HepG2 (cell line): ENCODE measurements around the gene PDE5A. TPM values are rescaled to one million over a fixed set of nuclear protein-coding genes. Genes with fewer than 3 reads are reported as not detected.
A peak's percentile ranks its signal among the peaks of the same experiment; 100 is the strongest.

Experiments
- ATF3 ChIP-seq: sonication (generic); formaldehyde crosslinking; IDR thresholded peaks from 2 replicates; pipeline ENCODE4 v1.4.0; 2020; ENCODE audit warnings: missing genetic modification reagents
- BATF2 ChIP-seq: sonication (generic); formaldehyde crosslinking; IDR thresholded peaks from 2 replicates; pipeline ENCODE4 v1.8.0; 2022; ENCODE audit warnings: mild to moderate bottlenecking, missing genetic modification reagents, moderate library complexity
- CCDC6 ChIP-seq: sonication (generic); formaldehyde crosslinking; IDR thresholded peaks from 2 replicates; pipeline ENCODE4 v1.8.1; 2022; ENCODE audit warnings: mild to moderate bottlenecking, missing genetic modification reagents, moderate library complexity
- JARID2 ChIP-seq: sonication (generic); formaldehyde crosslinking; IDR thresholded peaks from 2 replicates; pipeline ENCODE4 v1.8.1; 2023; ENCODE audit warnings: missing genetic modification reagents, inconsistent platforms; ENCODE audit not compliant: insufficient replicate concordance
- SMAD3 ChIP-seq: sonication (generic); formaldehyde crosslinking; IDR thresholded peaks from 2 replicates; pipeline ENCODE4 v1.4.0; 2020; ENCODE audit warnings: missing genetic modification reagents
- SNAI1 ChIP-seq: sonication (generic); formaldehyde crosslinking; IDR thresholded peaks from 2 replicates; pipeline ENCODE4 v1.5.0; 2020; ENCODE audit warnings: mild to moderate bottlenecking, missing genetic modification reagents, borderline replicate concordance
- SNAPC4 ChIP-seq: sonication (generic); formaldehyde crosslinking; IDR thresholded peaks from 2 replicates; pipeline ENCODE4 v1.4.0; 2020; ENCODE audit warnings: mild to moderate bottlenecking, missing genetic modification reagents
- SOX13 ChIP-seq, 3 experiments: fragments of 450-650 bp in 1 of 3; sonication (generic) in 1 of 3; formaldehyde crosslinking in 1 of 3; IDR thresholded peaks in 2 of 3; conservative IDR thresholded peaks in 1 of 3; 2 replicates each; pipeline versions ENCODE4 v1.5.0 to v1.6.1; 2016 to 2020; ENCODE audit warnings: antibody characterized with exemption in 1 of 3, mild to moderate bottlenecking in 1 of 3, missing compliant biosample characterization in 1 of 3, missing genetic modification reagents in 1 of 3, moderate library complexity in 1 of 3
- SOX6 ChIP-seq, 2 experiments: fragments of 450-650 bp in 1 of 2; sonication (generic) in 1 of 2; formaldehyde crosslinking in 1 of 2; IDR thresholded peaks; 2 replicates each; pipeline versions ENCODE4 v1.4.0 to v1.6.1; 2017 to 2020; ENCODE audit warnings: antibody characterized with exemption in 1 of 2, mild to moderate bottlenecking in 1 of 2, missing genetic modification reagents in 1 of 2
- ZBTB1 ChIP-seq: sonication (generic); formaldehyde crosslinking; IDR thresholded peaks from 2 replicates; pipeline ENCODE4 v1.4.0; 2020; ENCODE audit warnings: missing genetic modification reagents, borderline replicate concordance
- ZBTB7B ChIP-seq: sonication (generic); formaldehyde crosslinking; IDR thresholded peaks from 2 replicates; pipeline ENCODE4 v1.4.0; 2020; ENCODE audit warnings: missing genetic modification reagents
- ZC3H4 ChIP-seq: sonication (generic); formaldehyde crosslinking; IDR thresholded peaks from 2 replicates; pipeline ENCODE4 v1.4.0; 2020; ENCODE audit warnings: missing genetic modification reagents, borderline replicate concordance
- ZNF550 ChIP-seq: sonication (generic); formaldehyde crosslinking; IDR thresholded peaks from 2 replicates; pipeline ENCODE4 v1.4.0; 2020; ENCODE audit warnings: mild to moderate bottlenecking, missing genetic modification reagents, borderline replicate concordance
- ZNF558 ChIP-seq: sonication (generic); formaldehyde crosslinking; IDR thresholded peaks from 2 replicates; pipeline ENCODE4 v1.9.0; 2022; ENCODE audit warnings: mild to moderate bottlenecking, missing genetic modification reagents, borderline replicate concordance
- polyA plus RNA-seq, 8 experiments: library from polyadenylated mRNA; depleted of rRNA in 3 of 8; stranded (reverse) in 7 of 8; unstranded in 1 of 8; fragments of >200 nt; fragmentation: Illumina TruSeq in 4 of 8; extraction: Trizol in 4 of 8; gene quantifications; 2 replicates each; pipeline versions ENCODE4 v1.2.1 to v1.2.3, GENCODE V29; 2011 to 2016; ENCODE audit warnings: low read depth in 4 of 8, missing spikeins in 1 of 8, mixed read lengths in 1 of 8; ENCODE audit not compliant: insufficient read depth in 1 of 8
- total RNA-seq, 5 experiments: library from RNA; depleted of rRNA; stranded (reverse); fragments of >200 nt; fragmentation: Illumina TruSeq; extraction: Trizol; gene quantifications; 2 replicates each; pipeline ENCODE4 v1.2.3, GENCODE V29; 2016; ENCODE audit warnings: low read depth in 1 of 5
- TF ChIP-seq, protein P1 (sequence below), 2 experiments: sonication (generic) in 1 of 2; formaldehyde crosslinking in 1 of 2; IDR thresholded peaks; 2 replicates each; pipeline versions ENCODE4 v1.4.0 to v1.6.1; 2016 to 2020; ENCODE audit warnings: borderline replicate concordance in 1 of 2, low read depth in 1 of 2, mild to moderate bottlenecking in 1 of 2, missing genetic modification reagents in 1 of 2

The PDE5A gene
- total and polyA plus RNA-seq, 2 of the 13 experiments (the other 11 are each of a cell fraction or from before 2014, with no cell fraction given), result 0.22 to 0.44 TPM

DNA sequence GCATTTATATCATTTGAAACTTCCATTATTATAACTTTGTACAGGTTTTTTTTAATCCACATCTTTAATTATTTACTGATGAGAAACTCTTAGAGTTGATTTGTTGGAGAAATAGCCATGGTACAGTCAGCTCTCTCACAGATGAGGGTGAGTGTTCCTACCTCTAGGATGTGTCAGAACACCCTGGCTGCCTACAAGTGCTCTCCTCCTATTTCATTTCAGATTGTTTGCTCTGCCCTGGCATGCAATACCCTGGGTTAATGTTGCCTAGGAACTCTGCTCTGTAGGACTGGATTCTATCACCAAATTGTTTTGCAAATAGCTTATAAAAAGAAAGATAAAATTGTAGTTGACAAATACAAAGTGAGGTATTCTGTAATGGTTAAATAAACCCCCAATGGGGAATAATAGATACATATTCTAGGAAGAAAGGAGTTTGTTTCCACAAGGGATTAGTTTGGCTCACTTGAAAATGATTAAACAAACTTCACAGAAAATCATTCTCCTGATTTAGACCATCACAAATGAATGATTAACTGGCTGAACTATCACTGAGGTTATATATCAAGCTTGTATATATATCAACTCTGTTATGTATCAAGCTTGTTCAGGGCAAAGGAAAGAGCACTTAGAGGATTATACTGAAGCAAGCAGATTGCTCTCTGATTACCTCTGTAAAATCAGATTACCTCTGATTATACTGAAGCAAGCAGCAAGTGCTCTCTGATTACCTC is 150.0 kb downstream of the PDE5A start (continued):
- TF ChIP-seq SNAPC4 (CRISPR knock-in tag) (no peak), CCDC6 (CRISPR knock-in tag) (no peak), SOX13 (IDR thresholded peaks at IDR 0.05) (no peak), SOX13 (CRISPR knock-in tag; conservative IDR thresholded peaks at IDR 0.05 in 1 of 2, IDR thresholded peaks at IDR 0.05 in 1 of 2) (peak in 1 of 2 experiments; percentile 80; a peak in 2 of 4 replicates), BATF2 (CRISPR knock-in tag) (no peak), SMAD3 (CRISPR knock-in tag) (no peak), ZNF550 (CRISPR knock-in tag) (no peak), ZC3H4 (CRISPR knock-in tag) (no peak), ZNF558 (no peak), SOX6 (IDR thresholded peaks at IDR 0.05) (no peak), SOX6 (CRISPR knock-in tag; IDR thresholded peaks at IDR 0.05) (peak; percentile 23; the same call in 1 of the 2 replicates), SNAI1 (no peak), ZBTB7B (CRISPR knock-in tag) (no peak), JARID2 (CRISPR knock-in tag) (no peak), ATF3 (CRISPR knock-in tag) (no peak), ZBTB1 (CRISPR knock-in tag) (no peak)
- TF ChIP-seq, protein P1, sequence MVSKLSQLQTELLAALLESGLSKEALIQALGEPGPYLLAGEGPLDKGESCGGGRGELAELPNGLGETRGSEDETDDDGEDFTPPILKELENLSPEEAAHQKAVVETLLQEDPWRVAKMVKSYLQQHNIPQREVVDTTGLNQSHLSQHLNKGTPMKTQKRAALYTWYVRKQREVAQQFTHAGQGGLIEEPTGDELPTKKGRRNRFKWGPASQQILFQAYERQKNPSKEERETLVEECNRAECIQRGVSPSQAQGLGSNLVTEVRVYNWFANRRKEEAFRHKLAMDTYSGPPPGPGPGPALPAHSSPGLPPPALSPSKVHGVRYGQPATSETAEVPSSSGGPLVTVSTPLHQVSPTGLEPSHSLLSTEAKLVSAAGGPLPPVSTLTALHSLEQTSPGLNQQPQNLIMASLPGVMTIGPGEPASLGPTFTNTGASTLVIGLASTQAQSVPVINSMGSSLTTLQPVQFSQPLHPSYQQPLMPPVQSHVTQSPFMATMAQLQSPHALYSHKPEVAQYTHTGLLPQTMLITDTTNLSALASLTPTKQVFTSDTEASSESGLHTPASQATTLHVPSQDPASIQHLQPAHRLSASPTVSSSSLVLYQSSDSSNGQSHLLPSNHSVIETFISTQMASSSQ (IDR thresholded peaks at IDR 0.05; ENCODE audit: low read depth), result peak; percentile 32; the same call in 1 of the 2 replicates
- TF ChIP-seq, protein P1 (CRISPR knock-in tag; IDR thresholded peaks at IDR 0.05; ENCODE audit: borderline replicate concordance), result no peak
